SK-N-SH (cell line): ENCODE measurements around the gene SLC25A21. TPM values are rescaled to one million over a fixed set of nuclear protein-coding genes. Genes with fewer than 3 reads are reported as not detected.

Experiments
- CTCF ChIA-PET: fragments of 300-600, 350-600 bp; formaldehyde crosslinking; extraction: SDS; loops from one replicate; lab custom pipeline; 2021; lab: Yijun Ruan, JAX
- POLR2A ChIA-PET: fragments of 350-600 bp; sonication (Branson Sonifier 250); formaldehyde crosslinking; extraction: SDS; loops from one replicate; lab custom pipeline; 2020; ENCODE audit warnings: antibody characterized with exemption, inconsistent platforms; lab: Yijun Ruan, JAX
- DNase-seq: peaks from one replicate; pipeline ENCODE4 v3.0.0; 2012
- H2AFZ ChIP-seq: fragments of 200-600 bp; sonication (generic); 2 replicates; pipeline ENCODE4 v1.8.1; 2016; ENCODE audit warnings: antibody characterized with exemption, mild to moderate bottlenecking, low read depth
- H3F3A ChIP-seq: fragments of 200-600 bp; sonication (generic); replicated peaks from 2 replicates; pipeline ENCODE3; 2016; ENCODE audit warnings: antibody characterized with exemption, mild to moderate bottlenecking; ENCODE audit not compliant: insufficient read depth
- H3K27ac ChIP-seq, 2 experiments: fragments of 200-500 bp in 1 of 2; fragments of 200-600 bp in 1 of 2; sonication (Bioruptor generic) in 1 of 2; sonication (generic), shearing (Covaris generic) in 1 of 2; 2 replicates each; pipeline versions ENCODE4 v1.5.1 to v1.6.1; 2014 to 2016; ENCODE audit warnings: low read depth in 2 of 2, inconsistent platforms in 1 of 2, low read length in 1 of 2, mild to moderate bottlenecking in 1 of 2, mixed read lengths in 1 of 2
- H3K27me3 ChIP-seq: fragments of 200-600 bp; sonication (generic), shearing (Covaris generic); 2 replicates; pipeline ENCODE4 v1.6.1; 2016; ENCODE audit warnings: mixed run types; ENCODE audit not compliant: insufficient read depth
- H3K36me3 ChIP-seq, 2 experiments: fragments of 200-500 bp in 1 of 2; fragments of 200-600 bp in 1 of 2; sonication (Bioruptor generic) in 1 of 2; sonication (generic) in 1 of 2; replicated peaks in 1 of 2; 2 replicates each; pipeline versions ENCODE3 to v1.5.1; 2014 to 2016; ENCODE audit warnings: low read length in 1 of 2, mild to moderate bottlenecking in 1 of 2; ENCODE audit not compliant: insufficient read depth in 2 of 2, control insufficient read depth in 1 of 2
- H3K4me1 ChIP-seq, 2 experiments: fragments of 200-500 bp in 1 of 2; fragments of 200-600 bp in 1 of 2; sonication (Bioruptor generic) in 1 of 2; sonication (generic), shearing (Covaris generic) in 1 of 2; 2 replicates each; pipeline versions ENCODE4 v1.5.1 to v1.6.1; 2014 to 2016; ENCODE audit warnings: low read depth in 1 of 2, low read length in 1 of 2, mixed run types in 1 of 2; ENCODE audit not compliant: insufficient read depth in 2 of 2, control insufficient read depth in 1 of 2
- H3K4me2 ChIP-seq: fragments of 200-600 bp; sonication (generic), shearing (Covaris generic); 2 replicates; pipeline ENCODE4 v1.6.1; 2017; ENCODE audit warnings: mixed run types
- H3K4me3 ChIP-seq, 2 experiments: fragments of 200-500 bp in 1 of 2; fragments of 200-600 bp in 1 of 2; sonication (Bioruptor generic) in 1 of 2; sonication (generic), shearing (Covaris generic) in 1 of 2; 2 replicates each; pipeline versions ENCODE4 v1.5.1 to v1.8.1; 2014 to 2016; ENCODE audit warnings: low read depth in 2 of 2, inconsistent platforms in 1 of 2, low read length in 1 of 2, mild to moderate bottlenecking in 1 of 2, mixed read lengths in 1 of 2, moderate library complexity in 1 of 2
- H3K79me2 ChIP-seq: fragments of 200-600 bp; sonication (generic); 2 replicates; pipeline ENCODE4 v1.8.1; 2017; ENCODE audit warnings: mild to moderate bottlenecking; ENCODE audit not compliant: insufficient read depth
- H3K9ac ChIP-seq: fragments of 200-600 bp; sonication (generic); 2 replicates; pipeline ENCODE4 v1.6.1; 2017; ENCODE audit warnings: mixed run types
- H3K9me2 ChIP-seq: fragments of 200-600 bp; sonication (generic); 2 replicates; pipeline ENCODE4 v1.6.1; 2017; ENCODE audit warnings: mixed run types
- H3K9me3 ChIP-seq: fragments of 200-600 bp; sonication (generic); 2 replicates; pipeline ENCODE4 v1.6.1; 2017; ENCODE audit warnings: mixed run types, mild to moderate bottlenecking, moderate library complexity
- H4K20me1 ChIP-seq: fragments of 200-600 bp; sonication (generic); 2 replicates; pipeline ENCODE4 v1.6.1; 2017; ENCODE audit warnings: mild to moderate bottlenecking, mixed run types; ENCODE audit not compliant: insufficient read depth
- CHD2 ChIP-seq: fragments of 150-350 bp; IDR thresholded peaks from 2 replicates; pipeline ENCODE4 v1.6.1; 2018; ENCODE audit warnings: low read length; ENCODE audit not compliant: partially characterized antibody
- CTCF ChIP-seq: fragments of 200-600 bp; sonication (generic); IDR thresholded peaks from 2 replicates; pipeline ENCODE4 v1.6.1; 2017; ENCODE audit warnings: antibody characterized with exemption, mild to moderate bottlenecking, moderate library complexity
- ELF1 ChIP-seq: IDR thresholded peaks from 2 replicates; pipeline ENCODE4 v1.4.0; 2012
- EP300 ChIP-seq, 2 experiments: IDR thresholded peaks; 2 replicates each; pipeline versions ENCODE4 v1.4.0 to v1.6.1; 2012; ENCODE audit warnings: borderline replicate concordance in 1 of 2, low read depth in 1 of 2, low read length in 1 of 2
- FOSL2 ChIP-seq: IDR thresholded peaks from 2 replicates; pipeline ENCODE4 v1.4.0; 2012; ENCODE audit warnings: low read depth, mild to moderate bottlenecking, moderate library complexity, borderline replicate concordance
- FOXM1 ChIP-seq: IDR thresholded peaks from 2 replicates; pipeline ENCODE4 v1.4.0; 2012; ENCODE audit warnings: low read depth, mild to moderate bottlenecking
- GATA2 ChIP-seq: sonication (generic); formaldehyde crosslinking; IDR thresholded peaks from 2 replicates; pipeline ENCODE4 v1.5.0; 2020; ENCODE audit warnings: mild to moderate bottlenecking, missing genetic modification reagents
- IRF3 ChIP-seq: fragments of 150-350 bp; IDR thresholded peaks from 2 replicates; pipeline ENCODE4 v1.6.1; 2016; ENCODE audit warnings: mild to moderate bottlenecking, low read depth, low read length
- MEF2A ChIP-seq: IDR thresholded peaks from 2 replicates; pipeline ENCODE4 v1.4.0; 2012; ENCODE audit warnings: low read depth, borderline replicate concordance
- NFIC ChIP-seq: IDR thresholded peaks from 2 replicates; pipeline ENCODE4 v1.4.0; 2012; ENCODE audit warnings: borderline replicate concordance
- POLR2AphosphoS5 ChIP-seq: IDR thresholded peaks from 2 replicates; pipeline ENCODE4 v1.6.1; 2012; ENCODE audit warnings: low read depth, low read length
- RAD21 ChIP-seq: IDR thresholded peaks from 2 replicates; pipeline ENCODE4 v1.6.1; 2012; ENCODE audit warnings: mild to moderate bottlenecking, low read length
- RFX5 ChIP-seq: IDR thresholded peaks from 2 replicates; pipeline ENCODE4 v1.6.1; 2012; ENCODE audit warnings: mild to moderate bottlenecking, improper control_type of control experiment, low read length
- SIN3A ChIP-seq: IDR thresholded peaks from 2 replicates; pipeline ENCODE4 v1.6.1; 2012; ENCODE audit warnings: low read depth, mild to moderate bottlenecking, low read length, moderate library complexity, borderline replicate concordance
- SMC3 ChIP-seq: IDR thresholded peaks from 2 replicates; pipeline ENCODE4 v1.6.1; 2012; ENCODE audit warnings: low read depth, low read length, improper control_type of control experiment
- TAF1 ChIP-seq: IDR thresholded peaks from 2 replicates; pipeline ENCODE4 v1.6.1; 2012; ENCODE audit warnings: low read depth, mild to moderate bottlenecking, low read length, moderate library complexity, borderline replicate concordance
- TEAD4 ChIP-seq: IDR thresholded peaks from 2 replicates; pipeline ENCODE4 v1.4.0; 2012; ENCODE audit warnings: mild to moderate bottlenecking, borderline replicate concordance; ENCODE audit not compliant: insufficient read depth
- YY1 ChIP-seq: IDR thresholded peaks from 2 replicates; pipeline ENCODE4 v1.4.0; 2012; ENCODE audit warnings: low read depth, mild to moderate bottlenecking
- WGBS: methylation state at CpG from one replicate; pipeline ENCODE4 v1.1.6; 2017; ENCODE audit warnings: low lambda C conversion rate; 5-methylcytosine and 5-hydroxymethylcytosine counted together
- polyA plus RNA-seq, 3 experiments: library from polyadenylated mRNA; depleted of rRNA; stranded (reverse); fragments of >200 nt; gene quantifications; 2 replicates each; pipeline ENCODE4 v1.2.3, GENCODE V29; 2012
- TF ChIP-seq, protein P1 (sequence below): IDR thresholded peaks from 2 replicates; pipeline ENCODE4 v1.6.1; 2012; ENCODE audit warnings: mild to moderate bottlenecking, low read depth, low read length, moderate library complexity

The SLC25A21 gene
- polyA plus RNA-seq, 1 of the 3 experiments (the other 2 are of a cell fraction), result not detected

DNA sequence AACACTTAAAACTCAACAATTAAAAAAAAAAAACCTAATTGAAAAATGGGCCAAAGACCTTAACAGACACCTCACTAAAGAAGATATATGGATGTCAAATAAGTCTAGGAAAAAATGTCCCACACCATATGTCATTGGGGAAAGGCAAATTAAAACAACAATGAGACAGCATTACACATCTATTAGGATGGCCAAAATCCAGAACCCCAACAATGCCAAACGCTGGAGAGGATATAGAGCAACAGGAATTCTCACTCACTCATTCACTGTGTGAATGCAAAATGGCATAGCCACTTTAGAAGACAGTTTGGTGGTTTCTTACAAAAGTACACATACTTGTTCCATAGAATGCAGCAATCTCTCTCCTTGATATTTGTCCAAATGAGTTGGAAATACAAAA is 173.7 kb downstream of the SLC25A21 start:
- DNase-seq, result no peak

DNA sequence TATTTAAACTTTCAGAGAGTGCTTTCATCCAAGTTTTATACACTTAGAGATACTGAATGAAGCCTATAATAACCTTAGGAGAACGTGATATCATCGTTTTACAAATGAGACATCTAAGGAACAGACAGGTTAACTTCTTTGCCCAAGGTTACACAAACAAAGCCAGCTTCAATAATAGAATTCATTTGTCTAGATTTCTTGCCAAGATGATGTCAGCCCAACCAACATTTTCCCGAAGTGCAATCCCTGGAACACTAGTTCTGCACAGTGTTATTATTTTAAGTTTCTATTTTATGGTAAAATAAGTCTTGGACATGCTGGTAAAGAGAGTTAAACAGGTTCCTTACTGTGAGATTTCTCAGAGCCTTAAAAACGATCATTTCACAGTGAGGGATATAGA is 174.6 kb downstream of the SLC25A21 start:
- Histone ChIP-seq H2AFZ (no peak overlapping the region), H3K9me3 (no peaks in the 10 kb centered on the region), H3K9me2 (no peaks in the 10 kb centered on the region), H4K20me1 (no peaks in the 10 kb centered on the region), H3K27me3 (no peaks in the 10 kb centered on the region), H3K36me3 (no peaks in the 10 kb centered on the region), H3F3A (no peaks in the 10 kb centered on the region), H3K4me2 (no peak overlapping the region), H3K4me1 (no peaks in the 10 kb centered on the region), H3K9ac (no peak overlapping the region), H3K27ac (no peak overlapping the region), H3K79me2 (no peaks in the 10 kb centered on the region), H3K4me3 (no peak overlapping the region)
- CTCF ChIA-PET, result no interaction called here
- 4% methylated on average over 4 of the region's 4 CpGs for WGBS
- POLR2A ChIA-PET, result no interaction called here
- DNase-seq, result no peak
- TF ChIP-seq ELF1 (no peak), SIN3A (no peak), YY1 (no peak), IRF3 (no peak), TAF1 (no peak), FOXM1 (no peak), CTCF (no peak), EP300 (IDR thresholded peaks at IDR 0.05; ENCODE audit: borderline replicate concordance in 1 of 2, low read depth in 1 of 2, low read length in 1 of 2) (no peak), RFX5 (no peak), SMC3 (no peak), RAD21 (no peak), MEF2A (no peak)
- TF ChIP-seq, protein P1, sequence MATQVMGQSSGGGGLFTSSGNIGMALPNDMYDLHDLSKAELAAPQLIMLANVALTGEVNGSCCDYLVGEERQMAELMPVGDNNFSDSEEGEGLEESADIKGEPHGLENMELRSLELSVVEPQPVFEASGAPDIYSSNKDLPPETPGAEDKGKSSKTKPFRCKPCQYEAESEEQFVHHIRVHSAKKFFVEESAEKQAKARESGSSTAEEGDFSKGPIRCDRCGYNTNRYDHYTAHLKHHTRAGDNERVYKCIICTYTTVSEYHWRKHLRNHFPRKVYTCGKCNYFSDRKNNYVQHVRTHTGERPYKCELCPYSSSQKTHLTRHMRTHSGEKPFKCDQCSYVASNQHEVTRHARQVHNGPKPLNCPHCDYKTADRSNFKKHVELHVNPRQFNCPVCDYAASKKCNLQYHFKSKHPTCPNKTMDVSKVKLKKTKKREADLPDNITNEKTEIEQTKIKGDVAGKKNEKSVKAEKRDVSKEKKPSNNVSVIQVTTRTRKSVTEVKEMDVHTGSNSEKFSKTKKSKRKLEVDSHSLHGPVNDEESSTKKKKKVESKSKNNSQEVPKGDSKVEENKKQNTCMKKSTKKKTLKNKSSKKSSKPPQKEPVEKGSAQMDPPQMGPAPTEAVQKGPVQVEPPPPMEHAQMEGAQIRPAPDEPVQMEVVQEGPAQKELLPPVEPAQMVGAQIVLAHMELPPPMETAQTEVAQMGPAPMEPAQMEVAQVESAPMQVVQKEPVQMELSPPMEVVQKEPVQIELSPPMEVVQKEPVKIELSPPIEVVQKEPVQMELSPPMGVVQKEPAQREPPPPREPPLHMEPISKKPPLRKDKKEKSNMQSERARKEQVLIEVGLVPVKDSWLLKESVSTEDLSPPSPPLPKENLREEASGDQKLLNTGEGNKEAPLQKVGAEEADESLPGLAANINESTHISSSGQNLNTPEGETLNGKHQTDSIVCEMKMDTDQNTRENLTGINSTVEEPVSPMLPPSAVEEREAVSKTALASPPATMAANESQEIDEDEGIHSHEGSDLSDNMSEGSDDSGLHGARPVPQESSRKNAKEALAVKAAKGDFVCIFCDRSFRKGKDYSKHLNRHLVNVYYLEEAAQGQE, result no peak

More for the DNA sequence above, 173.7 kb downstream of the SLC25A21 start:
- Histone ChIP-seq H3K36me3 (no peaks in the 10 kb centered on the region), H3K4me1 (no peaks in the 10 kb centered on the region), H3F3A (no peaks in the 10 kb centered on the region), H3K4me2 (no peak overlapping the region)
- 13% methylated on average over 1 of the region's 1 CpG for WGBS
- CTCF ChIA-PET, result no interaction called here
- TF ChIP-seq FOSL2, result no peak
- no peak for TF ChIP-seq CHD2
- TF ChIP-seq ELF1, result no peak
- no peak for TF ChIP-seq POLR2AphosphoS5
- no peak for TF ChIP-seq NFIC
- TF ChIP-seq YY1, result no peak
- TF ChIP-seq GATA2 (CRISPR knock-in tag), result no peak
- TF ChIP-seq FOXM1, result no peak
- no peak for TF ChIP-seq TEAD4
- no peak for TF ChIP-seq EP300 (IDR thresholded peaks at IDR 0.05; ENCODE audit: borderline replicate concordance in 1 of 2, low read depth in 1 of 2, low read length in 1 of 2)
- TF ChIP-seq, all 33 proteins: peak for 0
- POLR2A ChIA-PET, result no interaction called here
- Histone ChIP-seq H3K4me3 (no peak overlapping the region), H4K20me1 (no peaks in the 10 kb centered on the region), H3K9me3 (no peaks in the 10 kb centered on the region), H3K79me2 (no peaks in the 10 kb centered on the region), H3K9me2 (no peaks in the 10 kb centered on the region), H3K27me3 (no peaks in the 10 kb centered on the region), H2AFZ (no peak overlapping the region), H3K27ac (no peak overlapping the region), H3K9ac (no peak overlapping the region)
